HCT116 (cell line): Measurements from ENCODE around the gene LNPEP. TPM values are rescaled to one million over a fixed set of nuclear protein-coding genes. Genes with fewer than 3 reads are reported as not detected.

ENCODE experiments used
- ATAC-seq: fragments of 200-7000 bp; cut with Tn5 transposase; 2 replicates; pipeline ENCODE4 v1.9.1; 2020; ENCODE audit warnings: mild to moderate bottlenecking, moderate library complexity
- BruUV-seq: library from RNA; stranded (reverse); fragments of 400-500 nt; replicated peaks from 2 replicates; lab custom pipeline; 2021; lab: Mats Ljungman, UMichigan
- CTCF ChIA-PET: fragments of 300-600 bp; sonication (Branson Sonifier 250); formaldehyde crosslinking; loops from one replicate; lab custom pipeline; 2021; ENCODE audit warnings: antibody characterized with exemption; lab: Charles Lee
- POLR2A ChIA-PET: fragments of 300-600, 350-600 bp; sonication (Branson Sonifier 250); formaldehyde crosslinking; loops from one replicate; lab custom pipeline; 2021; ENCODE audit warnings: antibody characterized with exemption; lab: Charles Lee
- RAD21 ChIA-PET, 2 experiments: fragments of 300-600 bp; sonication (Branson Sonifier 250); formaldehyde crosslinking; loops; one replicate each; lab custom pipeline; 2023; ENCODE audit warnings: low total read pairs in 2 of 2; ENCODE audit not compliant: uncharacterized antibody in 2 of 2, unreplicated experiment in 2 of 2, low non-redundant PET in 1 of 2; lab: Charles Lee
- DNase-seq: peaks from one replicate; pipeline ENCODE4 v3.0.0-alpha.2; 2010; ENCODE audit warnings: low read depth, low spot score
- H2AFZ ChIP-seq: fragments of 200-600 bp; shearing (Covaris generic), sonication (generic); 2 replicates; pipeline ENCODE4 v1.6.1; 2017; ENCODE audit warnings: low read depth, mixed run types, mixed read lengths, antibody characterized with exemption, low read length; ENCODE audit not compliant: poor library complexity, severe bottlenecking
- H3K27ac ChIP-seq: 2 replicates; pipeline ENCODE4 v1.5.1; 2012; ENCODE audit warnings: low read depth, low read length
- H3K27me3 ChIP-seq: fragments of 200-600 bp; sonication (generic); 2 replicates; pipeline ENCODE4 v1.6.1; 2016; ENCODE audit warnings: mixed run types, low read length, mixed read lengths; ENCODE audit not compliant: insufficient read depth
- H3K36me3 ChIP-seq, 2 experiments: fragments of 200-500 bp in 1 of 2; fragments of 200-600 bp in 1 of 2; sonication (Bioruptor generic) in 1 of 2; sonication (generic) in 1 of 2; 2 replicates each; pipeline versions ENCODE4 v1.5.1 to v1.6.1; 2014 to 2016; ENCODE audit warnings: low read length in 2 of 2, inconsistent platforms in 1 of 2, mixed read lengths in 1 of 2, mixed run types in 1 of 2; ENCODE audit not compliant: insufficient read depth in 2 of 2, control insufficient read depth in 1 of 2
- H3K4me1 ChIP-seq, 2 experiments: fragments of 200-600 bp in 1 of 2; sonication (generic) in 1 of 2; 2 replicates each; pipeline versions ENCODE4 v1.5.1 to v1.6.1; 2012 to 2017; ENCODE audit warnings: low read length in 2 of 2, inconsistent platforms in 1 of 2, mild to moderate bottlenecking in 1 of 2, mixed read lengths in 1 of 2, mixed run types in 1 of 2, moderate library complexity in 1 of 2; ENCODE audit not compliant: insufficient read depth in 2 of 2, control insufficient read depth in 1 of 2
- H3K4me2 ChIP-seq: fragments of 200-600 bp; sonication (generic); 2 replicates; pipeline ENCODE4 v1.6.1; 2017; ENCODE audit warnings: mixed run types, low read length, mixed read lengths
- H3K4me3 ChIP-seq, 2 experiments: fragments of 200-600 bp in 1 of 2; sonication (generic) in 1 of 2; replicated peaks in 1 of 2; 2 replicates each; pipeline ENCODE4 v1.5.1; 2011 to 2016; ENCODE audit warnings: low read length in 2 of 2, control low read depth in 1 of 2, low read depth in 1 of 2, mild to moderate bottlenecking in 1 of 2, mixed read lengths in 1 of 2, mixed run types in 1 of 2
- H3K79me2 ChIP-seq: fragments of 200-600 bp; sonication (generic); 2 replicates; pipeline ENCODE4 v1.6.1; 2017; ENCODE audit warnings: mild to moderate bottlenecking, mixed run types, low read length, moderate library complexity, mixed read lengths; ENCODE audit not compliant: insufficient read depth
- H3K9ac ChIP-seq: fragments of 200-600 bp; sonication (generic); 2 replicates; pipeline ENCODE4 v1.6.1; 2016; ENCODE audit warnings: low read length, mixed read lengths
- H3K9me2 ChIP-seq: fragments of 200-600 bp; sonication (generic), shearing (Covaris generic); 2 replicates; pipeline ENCODE4 v1.6.1; 2017; ENCODE audit warnings: mixed run types, mild to moderate bottlenecking, moderate library complexity; ENCODE audit not compliant: insufficient read depth
- H3K9me3 ChIP-seq, 2 experiments: fragments of 200-500 bp in 1 of 2; fragments of 200-600 bp in 1 of 2; sonication (Bioruptor generic) in 1 of 2; sonication (generic) in 1 of 2; 2 replicates each; pipeline ENCODE4 v1.6.1; 2014 to 2017; ENCODE audit warnings: low read length in 2 of 2, mixed read lengths in 2 of 2, inconsistent platforms in 1 of 2, low read depth in 1 of 2, mild to moderate bottlenecking in 1 of 2, mixed run types in 1 of 2, moderate library complexity in 1 of 2; ENCODE audit not compliant: control insufficient read depth in 1 of 2, insufficient read depth in 1 of 2
- H4K20me1 ChIP-seq: fragments of 200-600 bp; sonication (generic), shearing (Covaris generic); 2 replicates; pipeline ENCODE4 v1.6.1; 2017; ENCODE audit warnings: mixed run types, mild to moderate bottlenecking, moderate library complexity; ENCODE audit not compliant: insufficient read depth
- CEBPB ChIP-seq: IDR thresholded peaks from 2 replicates; pipeline ENCODE4 v1.6.1; 2012; ENCODE audit warnings: low read depth
- EGR1 ChIP-seq: IDR thresholded peaks from 2 replicates; pipeline ENCODE4 v1.6.1; 2012; ENCODE audit warnings: low read depth
- EZH2 ChIP-seq: fragments of 200-600 bp; sonication (generic); IDR thresholded peaks from 2 replicates; pipeline ENCODE4 v1.6.1; 2017; ENCODE audit warnings: antibody characterized with exemption, mixed run types
- EZH2phosphoT487 ChIP-seq: fragments of 200-600 bp; IDR thresholded peaks from 2 replicates; pipeline ENCODE4 v1.6.1; 2018; ENCODE audit warnings: antibody characterized with exemption, borderline replicate concordance
- JUND ChIP-seq: IDR thresholded peaks from 2 replicates; pipeline ENCODE4 v1.6.1; 2012
- POLR2A ChIP-seq: IDR thresholded peaks from 2 replicates; pipeline ENCODE4 v1.7.0; 2011; ENCODE audit warnings: borderline replicate concordance; ENCODE audit not compliant: insufficient read depth, insufficient read length; ENCODE audit errors: extremely low read depth
- REST ChIP-seq: IDR thresholded peaks from 2 replicates; pipeline ENCODE4 v1.6.1; 2012; ENCODE audit warnings: low read depth
- SIN3A ChIP-seq: IDR thresholded peaks from 2 replicates; pipeline ENCODE4 v1.6.1; 2012; ENCODE audit warnings: low read depth
- SRF ChIP-seq: IDR thresholded peaks from 2 replicates; pipeline ENCODE4 v1.6.1; 2012; ENCODE audit warnings: low read depth
- TCF7L2 ChIP-seq: IDR thresholded peaks from 2 replicates; pipeline ENCODE4 v1.7.0; 2011; ENCODE audit warnings: borderline replicate concordance, inconsistent platforms; ENCODE audit not compliant: insufficient read depth, insufficient read length; ENCODE audit errors: extremely low read depth
- YY1 ChIP-seq: IDR thresholded peaks from 2 replicates; pipeline ENCODE4 v1.6.1; 2011; ENCODE audit warnings: low read length, low read depth, moderate library complexity, mild to moderate bottlenecking; ENCODE audit not compliant: insufficient replicate concordance; ENCODE audit errors: extremely low read depth
- ZFX ChIP-seq: fragments of 450-650 bp; IDR thresholded peaks from 2 replicates; pipeline ENCODE4 v1.6.1; 2017
- ZNF274 ChIP-seq: fragments of 200-500 bp; sonication (Bioruptor generic); IDR thresholded peaks from 2 replicates; pipeline ENCODE4 v1.6.1; 2014; ENCODE audit warnings: mild to moderate bottlenecking, low read depth, low read length, inconsistent platforms
- intact Hi-C: fragments of 100-400 bp; cut with micrococcal nuclease; formaldehyde crosslinking; loops from 2 replicates; pipeline ENCODE4 v1.10.0; 2022
- total RNA-seq: library from RNA; stranded (reverse); gene quantifications from one replicate; pipeline ENCODE4 v1.2.1, GENCODE V29; 2021; ENCODE audit not compliant: unreplicated experiment

Gene LNPEP
- total RNA-seq, 1 experiment from 2014 or later = 14.9 TPM

- DNase-seq = no peak
- H3K79me2 ChIP-seq = peaks cover 8% of the 10 kb centered on the region; the same call in 1 of the 2 replicates
- no peaks in the 10 kb centered on the region for H3K4me1 ChIP-seq
- TF ChIP-seq ZFX = no peak
- no peak for TF ChIP-seq YY1
- TF ChIP-seq POLR2A = no peak
- no peak for TF ChIP-seq ZNF274
- TF ChIP-seq EZH2 = no peak
- TF ChIP-seq SRF = no peak
- H3K27me3 ChIP-seq = no peaks in the 10 kb centered on the region
- H3K4me2 ChIP-seq = no peak overlapping the region
- BruUV-seq = no TSS peak
- H3K36me3 ChIP-seq = no peaks in the 10 kb centered on the region
- H3K9me3 ChIP-seq = no peaks in the 10 kb centered on the region
- H3K27ac ChIP-seq = no peak overlapping the region
- no peak overlapping the region for H3K9ac ChIP-seq
- ATAC-seq = no peak
- H3K9me2 ChIP-seq = no peaks in the 10 kb centered on the region
- no peak overlapping the region for H2AFZ ChIP-seq
- H4K20me1 ChIP-seq = no peaks in the 10 kb centered on the region
- intact Hi-C loops = no loop called here
- ChIA-PET RAD21 (no interaction called here), POLR2A (no interaction called here), CTCF (no interaction called here)
- H3K4me3 ChIP-seq = no peak overlapping the region
These were observed 39.8 kb downstream of the LNPEP start for GRCh38 chr5:96975656-96976055.

- CTCF ChIA-PET = interaction anchor here (3.3 kb wide), 1 partner anchor 20 kb away, joined by 11 read pairs; no protein-coding TSS in a partner anchor
- no peak for ATAC-seq
- no peaks in the 10 kb centered on the region for H3K9me2 ChIP-seq
These were observed 41.3 kb downstream of the LNPEP start for GRCh38 chr5:96977228-96977627.

More at GRCh38 chr5:96977228-96977627, 41.3 kb downstream of the LNPEP start:
- Histone ChIP-seq H2AFZ (no peak overlapping the region), H3K9me3 (no peaks in the 10 kb centered on the region), H3K4me1 (no peaks in the 10 kb centered on the region), H3K36me3 (no peaks in the 10 kb centered on the region)
- TF ChIP-seq JUND (no peak), EZH2phosphoT487 (no peak), TCF7L2 (no peak), EGR1 (no peak), YY1 (no peak), SIN3A (no peak), POLR2A (no peak), EZH2 (no peak), ZFX (no peak), SRF (no peak), CEBPB (no peak), ZNF274 (no peak), REST (no peak)
- TF ChIP-seq, all 23 proteins: peak for 0
- H3K27me3 ChIP-seq = no peaks in the 10 kb centered on the region
- H3K4me2 ChIP-seq = no peak overlapping the region
- H4K20me1 ChIP-seq = no peaks in the 10 kb centered on the region
- ChIA-PET POLR2A (interaction anchor here (0.9 kb wide), 1 partner anchor 8 kb away, joined by 3 read pairs; no protein-coding TSS in a partner anchor), RAD21 (no interaction called here)
- no peaks in the 10 kb centered on the region for H3K79me2 ChIP-seq
- intact Hi-C loops = no loop called here
- no peak overlapping the region for H3K4me3 ChIP-seq
- no peak overlapping the region for H3K9ac ChIP-seq
- DNase-seq = no peak
- no TSS peak for BruUV-seq
- no peak overlapping the region for H3K27ac ChIP-seq
